CD4-positive, alpha-beta T cell treated with Interleukin-6 for 4 hours (primary cell): ENCODE data around the gene CACNB2.
"Not testable (repeated sequence)": the region's sequence is repeated elsewhere in the genome, so short reads cannot be mapped to it uniquely, and the experiment has no call there.

Source experiments
- DNase-seq: peaks from one replicate; pipeline ENCODE4 v3.0.0-alpha.2; 2020; ENCODE audit warnings: mixed read lengths

Gene CACNB2

DNA sequence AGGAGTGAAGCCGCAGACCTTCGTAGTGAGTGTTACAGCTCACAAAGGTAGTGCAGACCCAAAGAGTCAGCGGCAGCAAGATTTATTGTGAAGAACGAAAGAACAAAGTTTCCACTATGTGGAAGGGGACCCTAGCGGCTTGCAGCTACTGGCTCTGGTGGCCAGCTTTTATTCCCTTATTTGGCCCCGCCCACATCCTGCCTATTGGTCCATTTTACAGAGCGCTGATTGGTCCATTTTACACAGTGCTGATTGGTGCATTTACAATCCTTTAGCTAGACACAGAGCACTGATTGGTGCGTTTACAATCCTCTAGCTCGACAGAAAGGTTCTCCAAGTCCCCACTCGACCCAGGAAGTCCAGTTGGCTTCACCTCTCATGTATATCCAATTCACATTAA lies 446.4 kb downstream of the CACNB2 start:
- DNase-seq = not testable (repeated sequence)

GRCh38 chr10:18591141-18591540 lies 450.9 kb downstream of the CACNB2 start:
- not testable (repeated sequence) for DNase-seq
